Measurements from ENCODE around the gene XPO5. TPM values are rescaled to one million over a fixed set of nuclear protein-coding genes. Genes with fewer than 3 reads are reported as not detected.

XPO5 gene
- total RNA-seq, 1 experiment from 2014 or later = 86.4 TPM

DNA sequence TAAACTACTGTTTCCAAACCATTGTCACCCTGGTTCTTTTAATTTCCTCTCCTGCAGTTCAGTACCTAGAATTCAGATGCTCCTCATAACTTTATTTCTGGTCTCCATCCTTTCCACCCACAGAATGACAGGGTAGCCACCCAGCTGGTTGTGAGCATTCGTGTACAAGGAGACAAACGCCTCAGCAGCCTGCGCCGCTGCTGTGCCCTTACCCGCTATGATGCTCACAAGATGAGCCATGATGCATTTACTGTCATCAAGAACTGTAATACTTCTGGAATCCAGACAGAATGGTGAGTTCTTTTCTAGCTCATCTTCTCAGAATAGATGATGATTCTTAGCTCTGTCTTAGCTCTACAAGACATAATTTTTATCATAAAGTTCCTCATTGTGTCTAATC, 34.6 kb upstream of the XPO5 start:
- in situ Hi-C loops (cut with HindIII; ENCODE audit: low pct_unique_long_range_greater_than_20kb, low sequenced_read_pairs) (no loop called here), intact Hi-C loops (cut with micrococcal nuclease; ENCODE audit: unreplicated experiment) (no loop called here)
- no TSS peak for BruUV-seq (replicated peaks)
- ATAC-seq = no peak
- no peaks in the 10 kb centered on the region for H3K27me3 ChIP-seq (ENCODE audit: control insufficient read depth, insufficient read depth, low read length)
- no peaks in the 10 kb centered on the region for H3K9me3 ChIP-seq (ENCODE audit: control insufficient read depth, insufficient read depth, low read depth, low read length)
- ChIA-PET CTCF (no interaction called here), POLR2A (no interaction called here)
- H3K4me1 ChIP-seq (ENCODE audit: control insufficient read depth, insufficient read depth, low read length) = no peaks in the 10 kb centered on the region
- no peak overlapping the region for H3K27ac ChIP-seq (ENCODE audit: low read length)
- DNase-seq (ENCODE audit: low read depth, low spot score) = no peak
- H3K4me3 ChIP-seq (ENCODE audit: low read depth in 2 of 2, low read length in 2 of 2) = no peak overlapping the region
- TF ChIP-seq TCF7L2 (IDR thresholded peaks at IDR 0.05; ENCODE audit: low read depth, low read length) = no peak
- no peak for TF ChIP-seq REST (IDR thresholded peaks at IDR 0.05; ENCODE audit: insufficient read depth in 1 of 2, low read depth in 2 of 2, low read length in 1 of 2)
- no peak for TF ChIP-seq CTCF (IDR thresholded peaks at IDR 0.05)
- TF ChIP-seq SIN3A (IDR thresholded peaks at IDR 0.05; ENCODE audit: borderline replicate concordance, insufficient read depth, low read depth, low read length) = no peak
- TF ChIP-seq POLR2AphosphoS5 (IDR thresholded peaks at IDR 0.05; ENCODE audit: low read depth, low read length) = no peak
- H3K36me3 ChIP-seq (ENCODE audit: control insufficient read depth, insufficient read depth, low read length) = peaks cover 16% of the 10 kb centered on the region; the same call in 1 of the 2 replicates

- TF ChIP-seq POLR2AphosphoS5 (IDR thresholded peaks at IDR 0.05; ENCODE audit: low read depth, low read length) (no peak), SIN3A (IDR thresholded peaks at IDR 0.05; ENCODE audit: borderline replicate concordance, insufficient read depth, low read depth, low read length) (no peak), CTCF (IDR thresholded peaks at IDR 0.05) (no peak), TCF7L2 (IDR thresholded peaks at IDR 0.05; ENCODE audit: low read depth, low read length) (no peak), REST (IDR thresholded peaks at IDR 0.05; ENCODE audit: insufficient read depth in 1 of 2, low read depth in 2 of 2, low read length in 1 of 2) (no peak)
- no peaks in the 10 kb centered on the region for H3K27me3 ChIP-seq (ENCODE audit: control insufficient read depth, insufficient read depth, low read length)
- ChIA-PET CTCF (no interaction called here), POLR2A (no interaction called here)
- H3K9me3 ChIP-seq (ENCODE audit: control insufficient read depth, insufficient read depth, low read depth, low read length) = no peaks in the 10 kb centered on the region
- peaks cover 19% of the 10 kb centered on the region for H3K36me3 ChIP-seq (ENCODE audit: control insufficient read depth, insufficient read depth, low read length)
- ATAC-seq = no peak
- intact Hi-C loops (cut with micrococcal nuclease; ENCODE audit: unreplicated experiment) = loop anchor here (5.0 kb wide), 1 partner anchor 468 kb away; no protein-coding TSS in a partner anchor
- H3K4me1 ChIP-seq (ENCODE audit: control insufficient read depth, insufficient read depth, low read length) = no peaks in the 10 kb centered on the region
- DNase-seq (ENCODE audit: low read depth, low spot score) = no peak
- H3K4me3 ChIP-seq (ENCODE audit: low read depth in 2 of 2, low read length in 2 of 2) = no peak overlapping the region
- BruUV-seq (replicated peaks) = no TSS peak
- in situ Hi-C loops (cut with HindIII; ENCODE audit: low pct_unique_long_range_greater_than_20kb, low sequenced_read_pairs) = no loop called here
- H3K27ac ChIP-seq (ENCODE audit: low read length) = no peak overlapping the region
Measured at GRCh38 chr6:43609402-43609801, 33.6 kb upstream of the XPO5 start.

Measured in Panc1 (cell line).